Measurements from ENCODE around the gene OR5K1. TPM values are rescaled to one million over a fixed set of nuclear protein-coding genes. Genes with fewer than 3 reads are reported as not detected.
A peak's percentile ranks its signal among the peaks of the same experiment; 100 is the strongest.

OR5K1 gene
- total and polyA plus RNA-seq, 11 donors: not detected

DNA sequence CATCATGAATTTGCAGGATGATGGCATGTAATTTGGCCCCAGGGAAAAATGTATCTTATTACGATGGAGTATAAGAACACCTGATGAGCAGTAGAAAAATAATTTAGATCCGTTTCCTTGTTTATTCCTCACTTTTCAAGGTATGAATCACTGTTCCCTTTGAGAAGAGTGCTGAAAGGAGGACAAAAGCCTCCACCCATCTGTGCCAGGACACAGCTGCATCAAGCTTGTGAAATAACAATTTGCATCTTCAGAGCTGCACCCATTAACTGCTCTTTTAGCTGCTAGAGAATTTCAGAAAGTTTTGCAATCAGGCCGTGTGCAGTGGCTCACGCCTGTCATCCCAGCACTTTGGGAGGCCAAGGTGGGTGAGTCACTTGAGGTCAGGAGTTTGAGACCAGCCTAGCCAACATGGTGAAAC is 50.1 kb downstream of the OR5K1 start:
- TF ChIP-seq, protein P1, sequence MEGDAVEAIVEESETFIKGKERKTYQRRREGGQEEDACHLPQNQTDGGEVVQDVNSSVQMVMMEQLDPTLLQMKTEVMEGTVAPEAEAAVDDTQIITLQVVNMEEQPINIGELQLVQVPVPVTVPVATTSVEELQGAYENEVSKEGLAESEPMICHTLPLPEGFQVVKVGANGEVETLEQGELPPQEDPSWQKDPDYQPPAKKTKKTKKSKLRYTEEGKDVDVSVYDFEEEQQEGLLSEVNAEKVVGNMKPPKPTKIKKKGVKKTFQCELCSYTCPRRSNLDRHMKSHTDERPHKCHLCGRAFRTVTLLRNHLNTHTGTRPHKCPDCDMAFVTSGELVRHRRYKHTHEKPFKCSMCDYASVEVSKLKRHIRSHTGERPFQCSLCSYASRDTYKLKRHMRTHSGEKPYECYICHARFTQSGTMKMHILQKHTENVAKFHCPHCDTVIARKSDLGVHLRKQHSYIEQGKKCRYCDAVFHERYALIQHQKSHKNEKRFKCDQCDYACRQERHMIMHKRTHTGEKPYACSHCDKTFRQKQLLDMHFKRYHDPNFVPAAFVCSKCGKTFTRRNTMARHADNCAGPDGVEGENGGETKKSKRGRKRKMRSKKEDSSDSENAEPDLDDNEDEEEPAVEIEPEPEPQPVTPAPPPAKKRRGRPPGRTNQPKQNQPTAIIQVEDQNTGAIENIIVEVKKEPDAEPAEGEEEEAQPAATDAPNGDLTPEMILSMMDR (IDR thresholded peaks at IDR 0.05): no peak
- TF ChIP-seq POLR2A (IDR thresholded peaks at IDR 0.05): no peak
- Histone ChIP-seq H3K27ac (no peak overlapping the region), H3K4me1 (peaks cover 0 to 10% (median 0%) of the 10 kb centered on the region in 12 donors), H3K36me3 (peaks cover 0 to 73% (median 43%) of the 10 kb centered on the region in 9 donors), H3K9me3 (no peaks in the 10 kb centered on the region), H3K4me3 (no peak overlapping the region), H3K27me3 (no peaks in the 10 kb centered on the region)
- DNase-seq (no peak), ATAC-seq (peak in 2 of 4 donors; percentile 33 to 56)
- intact Hi-C loops (cut with DNase I): no loop called here
- WGBS, 4 donors: 84 to 87% (median 87%) methylated on average over 4 of the region's 4 CpGs

DNA sequence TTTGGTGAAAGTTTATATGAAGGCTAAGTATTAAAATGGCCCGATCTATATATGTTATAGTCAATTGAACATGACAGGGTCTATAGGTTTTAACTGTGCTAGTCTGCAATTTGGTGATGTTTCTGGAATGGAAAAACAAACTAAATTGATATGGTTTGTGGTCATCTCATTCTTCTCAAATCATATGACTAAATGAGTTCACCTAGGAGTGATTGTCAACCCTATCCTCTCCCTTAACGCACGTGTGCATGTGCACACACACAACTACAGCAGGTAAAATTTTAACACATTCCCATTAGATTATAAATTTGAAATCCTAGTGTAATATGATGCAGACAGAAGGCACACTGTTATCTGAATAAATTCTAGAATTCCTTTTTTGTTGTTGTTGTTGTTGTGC is 50.7 kb downstream of the OR5K1 start:
- intact Hi-C loops (cut with DNase I): no loop called here
- DNase-seq: no peak
- WGBS, 4 donors: 96 to 99% (median 97%) methylated on average over 3 of the region's 3 CpGs
- H3K4me3 ChIP-seq: no peak overlapping the region
- no peak overlapping the region for H3K27ac ChIP-seq
- TF ChIP-seq POLR2A (IDR thresholded peaks at IDR 0.05): no peak
- TF ChIP-seq, protein P1 (IDR thresholded peaks at IDR 0.05): no peak
- H3K36me3 ChIP-seq: peaks cover 0 to 79% (median 49%) of the 10 kb centered on the region in 9 donors
- H3K27me3 ChIP-seq: no peaks in the 10 kb centered on the region
- no peak for ATAC-seq
- peaks cover 0 to 10% (median 3%) of the 10 kb centered on the region in 12 donors for H3K4me1 ChIP-seq
- H3K9me3 ChIP-seq: no peaks in the 10 kb centered on the region

DNA sequence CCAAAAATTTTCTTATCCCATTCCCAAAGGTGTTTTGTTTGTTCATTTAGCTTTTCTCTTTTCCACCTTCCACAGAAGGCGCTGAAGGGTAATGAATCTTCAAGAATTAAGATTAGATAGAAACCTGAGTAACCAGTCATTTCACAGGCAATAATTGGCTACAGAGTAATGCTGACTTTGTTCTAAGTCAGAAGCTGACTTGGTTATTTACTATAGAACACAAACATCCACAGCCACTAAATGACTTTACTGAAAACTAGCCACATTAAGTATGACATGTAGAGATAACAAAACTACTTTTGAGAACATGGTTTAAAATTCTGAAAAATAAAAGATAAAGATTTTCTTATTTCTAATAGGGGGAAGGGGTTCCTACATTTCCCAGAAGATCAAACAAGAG is 51.9 kb downstream of the OR5K1 start:
- Histone ChIP-seq H3K36me3 (peaks cover 0 to 91% (median 55%) of the 10 kb centered on the region in 9 donors), H3K9me3 (no peaks in the 10 kb centered on the region), H3K4me1 (peaks cover 0 to 18% (median 12%) of the 10 kb centered on the region in 12 donors), H3K27me3 (no peaks in the 10 kb centered on the region), H3K4me3 (no peak overlapping the region), H3K27ac (no peak overlapping the region)
- intact Hi-C loops (cut with DNase I): loop anchor here in 1 of 10 donors (5.0 kb wide), 1 partner anchor 77 kb away; the partner anchor contains the start of gene CPOX
- no peak for DNase-seq
- no peak for TF ChIP-seq POLR2A (IDR thresholded peaks at IDR 0.05)
- TF ChIP-seq, protein P1 (IDR thresholded peaks at IDR 0.05): no peak
- 85 to 94% (median 87%) methylated on average over 1 of the region's 1 CpG for WGBS, 4 donors
- no peak for ATAC-seq

DNA sequence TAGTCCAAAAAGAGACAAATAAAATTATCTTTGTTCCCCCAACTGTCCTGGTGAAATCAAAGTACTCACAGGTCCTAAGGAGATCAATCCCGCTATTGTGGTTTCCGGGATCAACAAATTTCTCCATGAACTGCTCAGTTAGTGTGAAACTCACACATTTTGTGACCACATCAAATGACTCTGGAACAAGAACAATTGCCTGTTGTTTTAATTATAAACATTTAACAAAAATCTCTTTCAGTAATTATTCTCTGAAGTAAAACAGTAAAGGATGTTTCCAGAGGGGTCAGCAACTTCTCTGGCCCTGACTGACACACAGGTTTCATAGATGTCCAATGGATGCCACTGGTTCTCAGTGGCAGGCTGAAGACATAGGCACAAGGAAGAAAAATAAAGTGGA is 55.8 kb downstream of the OR5K1 start:
- WGBS, 4 donors: 95 to 99% (median 97%) methylated on average over 2 of the region's 2 CpGs
- intact Hi-C loops (cut with DNase I): loop anchor here in 1 of 10 donors (5.0 kb wide), 1 partner anchor 73 kb away; the partner anchor contains the start of gene CPOX
- DNase-seq (no peak), ATAC-seq (no peak)
- Histone ChIP-seq H3K9me3 (no peaks in the 10 kb centered on the region), H3K27me3 (no peaks in the 10 kb centered on the region), H3K27ac (no peak overlapping the region), H3K4me3 (no peak overlapping the region), H3K36me3 (peaks cover 0 to 70% (median 55%) of the 10 kb centered on the region in 9 donors), H3K4me1 (peaks cover 0 to 35% (median 26%) of the 10 kb centered on the region in 12 donors)
- TF ChIP-seq POLR2A (IDR thresholded peaks at IDR 0.05): no peak
- TF ChIP-seq, protein P1 (IDR thresholded peaks at IDR 0.05): no peak

All from heart left ventricle (tissue), 16 donors.